Measurements from ENCODE around the gene BCKDHA.

Gene BCKDHA

GRCh38 chr19:41397086-41398049 is at the start of gene BCKDHA, which contains the start of gene EXOSC5:
Gene BCKDHA (plus strand): TSS chr19:41397818. CDS start chr19:41397828, 10 bp downstream.
Gene EXOSC5 (minus strand): TSS chr19:41397359. CDS start chr19:41397328, 31 bp downstream.
- peak within 1 kb of the TSS; percentile 96 for H3K4me3 Mint-ChIP-seq
- peaks cover 7% of the 10 kb centered on the region for H3K36me3 Mint-ChIP-seq (ENCODE audit: low read depth)
- H3K4me1 Mint-ChIP-seq: peaks cover 43% of the 10 kb centered on the region
- H3K27ac Mint-ChIP-seq: peak within 1 kb of the TSS; percentile 100
- H3K27me3 Mint-ChIP-seq: peaks cover 2% of the 10 kb centered on the region
- ATAC-seq (peak; percentile 98), DNase-seq (peak; percentile 98)
- no peaks in the 10 kb centered on the region for H3K9me3 Mint-ChIP-seq

GRCh38 chr19:41350735-41351338 is 46.8 kb upstream of the BCKDHA start:
- Mint-ChIP-seq H3K27ac (peak overlapping the region; percentile 95), H3K9me3 (no peaks in the 10 kb centered on the region), H3K27me3 (no peaks in the 10 kb centered on the region), H3K4me1 (peaks cover 50% of the 10 kb centered on the region), H3K36me3 (ENCODE audit: low read depth) (peaks cover 47% of the 10 kb centered on the region), H3K4me3 (peak overlapping the region; percentile 93)
- no peak for ATAC-seq
- DNase-seq: no peak

DNA sequence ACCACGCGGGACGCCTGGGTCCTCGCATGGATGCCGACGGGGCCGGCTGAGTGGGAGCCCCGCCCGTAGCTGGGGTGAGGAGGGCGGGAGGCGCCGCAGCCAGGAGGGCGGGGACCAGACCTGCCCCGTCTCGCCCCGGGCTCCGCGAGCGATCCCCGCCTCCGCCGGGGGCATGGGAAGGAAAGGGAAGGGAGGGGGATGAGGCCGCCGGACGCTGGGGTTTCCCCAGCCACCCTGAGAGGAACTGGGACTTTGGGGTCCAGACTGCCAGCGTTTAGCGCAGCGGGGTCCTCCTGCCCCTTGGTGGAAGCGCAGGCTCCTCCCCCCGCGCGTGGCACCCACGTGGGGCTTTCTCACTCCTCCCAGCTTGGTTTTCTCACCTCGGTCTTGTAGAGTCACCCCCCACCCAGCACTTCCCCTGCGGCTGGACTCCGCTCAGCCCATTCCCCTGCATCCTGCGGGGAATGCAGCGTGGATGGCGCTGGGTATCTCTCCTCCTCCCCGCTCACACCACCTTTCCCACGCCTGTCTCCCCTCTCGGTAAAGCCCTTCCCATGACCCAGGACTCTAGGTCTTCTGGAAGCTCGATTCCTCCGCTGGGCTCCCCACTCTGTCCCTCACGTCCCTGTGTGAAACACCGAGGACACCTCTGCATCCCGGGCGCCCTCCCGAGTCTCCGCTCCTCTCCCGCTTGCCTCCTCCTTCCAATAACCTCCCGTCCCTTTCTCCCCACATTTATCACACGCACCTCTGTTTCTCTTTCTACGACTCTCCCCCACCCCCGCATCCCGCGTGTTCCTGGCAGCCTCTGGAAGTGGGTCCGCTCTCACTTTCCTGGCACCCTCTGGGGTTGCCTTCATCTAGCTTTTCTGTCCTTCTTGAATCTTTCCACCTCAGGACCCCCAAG is 46.0 kb upstream of the BCKDHA start:
- DNase-seq (peak; percentile 83), ATAC-seq (peak; percentile 51)
- Mint-ChIP-seq H3K4me1 (peaks cover 55% of the 10 kb centered on the region), H3K36me3 (ENCODE audit: low read depth) (peaks cover 45% of the 10 kb centered on the region), H3K27ac (peak overlapping the region; percentile 95), H3K27me3 (no peaks in the 10 kb centered on the region), H3K4me3 (peak overlapping the region; percentile 93), H3K9me3 (no peaks in the 10 kb centered on the region)

GRCh38 chr19:41352279-41352608 is 45.4 kb upstream of the BCKDHA start:
- no peak for DNase-seq
- Mint-ChIP-seq H3K36me3 (ENCODE audit: low read depth) (peaks cover 44% of the 10 kb centered on the region), H3K4me3 (peak overlapping the region; percentile 93), H3K9me3 (no peaks in the 10 kb centered on the region), H3K27me3 (no peaks in the 10 kb centered on the region), H3K27ac (peak overlapping the region; percentile 95), H3K4me1 (peaks cover 61% of the 10 kb centered on the region)
- ATAC-seq: no peak

- ATAC-seq (peak; percentile 16), DNase-seq (peak; percentile 87)
- Mint-ChIP-seq H3K4me1 (peaks cover 66% of the 10 kb centered on the region), H3K27me3 (no peaks in the 10 kb centered on the region), H3K4me3 (peak overlapping the region; percentile 93), H3K9me3 (no peaks in the 10 kb centered on the region), H3K27ac (peak overlapping the region; percentile 95), H3K36me3 (ENCODE audit: low read depth) (peaks cover 44% of the 10 kb centered on the region)
These were observed 44.8 kb upstream of the BCKDHA start for GRCh38 chr19:41352609-41353465.

- Mint-ChIP-seq H3K36me3 (ENCODE audit: low read depth) (peaks cover 39% of the 10 kb centered on the region), H3K27ac (peak within 1 kb of the TSS; percentile 95), H3K27me3 (no peaks in the 10 kb centered on the region), H3K9me3 (no peaks in the 10 kb centered on the region), H3K4me3 (peak within 1 kb of the TSS; percentile 93), H3K4me1 (peaks cover 69% of the 10 kb centered on the region)
- ATAC-seq: peak; percentile 61
- DNase-seq: peak; percentile 94
These were observed 43.9 kb upstream of the BCKDHA start, which contains the start of gene TGFB1 for GRCh38 chr19:41353466-41354342. Gene TGFB1 (minus strand): TSS chr19:41353922. CDS start chr19:41353044, 878 bp downstream.

DNA sequence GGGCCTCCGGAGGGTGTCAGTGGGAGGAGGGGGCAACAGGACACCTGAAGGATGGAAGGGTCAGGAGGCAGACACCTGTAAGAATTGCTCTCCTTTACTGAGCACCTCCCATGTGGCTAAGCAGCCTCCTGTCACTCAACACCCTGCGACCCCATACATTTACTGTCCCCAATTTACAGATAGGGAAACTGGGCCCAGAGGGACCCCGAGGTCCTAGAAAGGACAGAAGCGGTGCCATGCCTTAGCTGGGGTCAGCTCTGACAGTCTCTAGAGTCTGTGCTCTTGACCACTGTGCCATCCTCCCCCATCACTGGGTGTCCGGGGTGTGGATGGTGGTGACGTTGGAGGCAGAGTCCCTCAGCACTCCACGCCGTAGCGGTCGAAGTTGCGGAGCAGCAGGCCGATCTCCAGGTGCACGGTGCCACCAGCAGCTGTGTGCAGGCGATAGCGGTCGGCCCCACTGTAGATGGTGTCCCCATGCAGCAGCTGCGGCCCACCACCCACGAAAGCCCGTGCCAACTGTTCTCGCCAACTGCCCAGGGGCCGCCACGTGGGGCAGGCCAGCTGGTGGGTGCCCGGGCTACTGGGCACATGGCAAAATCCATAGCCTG is 43.2 kb upstream of the BCKDHA start:
- ATAC-seq (no peak), DNase-seq (no peak)
- peaks cover 32% of the 10 kb centered on the region for H3K36me3 Mint-ChIP-seq (ENCODE audit: low read depth)
- H3K27ac Mint-ChIP-seq: peak overlapping the region; percentile 95
- H3K9me3 Mint-ChIP-seq: no peaks in the 10 kb centered on the region
- H3K4me3 Mint-ChIP-seq: peak overlapping the region; percentile 86
- no peaks in the 10 kb centered on the region for H3K27me3 Mint-ChIP-seq
- H3K4me1 Mint-ChIP-seq: peaks cover 61% of the 10 kb centered on the region

- peak overlapping the region; percentile 69 for H3K4me3 Mint-ChIP-seq
- ATAC-seq (no peak), DNase-seq (no peak)
- peaks cover 60% of the 10 kb centered on the region for H3K4me1 Mint-ChIP-seq
- no peaks in the 10 kb centered on the region for H3K27me3 Mint-ChIP-seq
- peaks cover 26% of the 10 kb centered on the region for H3K36me3 Mint-ChIP-seq (ENCODE audit: low read depth)
- peak overlapping the region; percentile 94 for H3K27ac Mint-ChIP-seq
- no peaks in the 10 kb centered on the region for H3K9me3 Mint-ChIP-seq
These were observed 42.6 kb upstream of the BCKDHA start for GRCh38 chr19:41355035-41355434.

DNA sequence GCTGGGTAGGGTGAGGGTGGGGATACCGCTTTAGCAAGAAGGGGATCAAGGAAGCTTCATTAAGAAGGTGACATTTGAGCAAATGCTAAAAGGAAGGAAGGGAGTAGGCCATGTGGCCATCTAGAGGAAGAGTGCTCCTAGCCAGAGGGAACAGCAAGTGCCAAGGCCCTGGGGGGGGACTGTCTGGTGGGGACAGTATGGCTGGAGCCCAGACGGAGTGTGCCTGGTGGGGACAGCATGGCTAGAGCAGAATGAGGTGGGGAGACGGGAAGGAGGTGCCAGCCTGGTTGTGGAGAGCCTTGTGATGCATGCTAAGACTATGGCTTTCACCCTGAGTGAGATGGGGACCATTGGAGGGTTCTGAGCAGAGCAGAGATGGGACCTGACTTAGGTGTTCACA is 41.8 kb upstream of the BCKDHA start:
- no peak for ATAC-seq
- Mint-ChIP-seq H3K4me1 (peaks cover 56% of the 10 kb centered on the region), H3K27me3 (no peaks in the 10 kb centered on the region), H3K36me3 (ENCODE audit: low read depth) (peaks cover 24% of the 10 kb centered on the region), H3K9me3 (no peaks in the 10 kb centered on the region), H3K4me3 (peak overlapping the region; percentile 69), H3K27ac (peak overlapping the region; percentile 94)
- DNase-seq: peak; percentile 31

- H3K9me3 Mint-ChIP-seq: no peaks in the 10 kb centered on the region
- peaks cover 49% of the 10 kb centered on the region for H3K4me1 Mint-ChIP-seq
- no peaks in the 10 kb centered on the region for H3K27me3 Mint-ChIP-seq
- peak overlapping the region; percentile 69 for H3K4me3 Mint-ChIP-seq
- DNase-seq: no peak
- ATAC-seq: no peak
- H3K27ac Mint-ChIP-seq: peak overlapping the region; percentile 94
- peaks cover 14% of the 10 kb centered on the region for H3K36me3 Mint-ChIP-seq (ENCODE audit: low read depth)
These were observed 40.5 kb upstream of the BCKDHA start for GRCh38 chr19:41356984-41357739.

GRCh38 chr19:41357746-41358145 is 39.9 kb upstream of the BCKDHA start:
- Mint-ChIP-seq H3K36me3 (ENCODE audit: low read depth) (peaks cover 11% of the 10 kb centered on the region), H3K9me3 (no peaks in the 10 kb centered on the region), H3K27ac (peak overlapping the region; percentile 46), H3K4me1 (peaks cover 53% of the 10 kb centered on the region), H3K4me3 (peak overlapping the region; percentile 42), H3K27me3 (no peaks in the 10 kb centered on the region)
- ATAC-seq (no peak), DNase-seq (no peak)

DNA sequence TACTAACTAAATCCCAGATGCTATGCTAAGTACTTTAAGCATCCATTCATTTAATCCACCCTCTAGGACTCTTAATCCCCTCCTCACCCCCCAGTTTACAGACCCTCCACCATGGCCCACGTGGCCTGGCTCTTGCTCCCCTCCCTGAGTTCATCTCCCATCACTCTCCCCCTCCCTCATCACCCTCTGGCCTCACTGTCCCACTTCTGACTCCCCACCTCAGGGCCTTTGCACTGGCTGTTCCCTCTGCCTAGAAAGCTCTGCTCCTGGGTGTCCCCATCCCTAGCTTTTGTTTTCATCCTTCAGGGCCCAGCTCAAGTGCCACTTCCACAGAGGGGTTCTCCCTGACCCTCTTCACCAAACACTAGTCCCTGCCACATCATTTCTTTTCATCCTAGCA is 37.9 kb upstream of the BCKDHA start:
- DNase-seq (no peak), ATAC-seq (no peak)
- Mint-ChIP-seq H3K27me3 (no peaks in the 10 kb centered on the region), H3K4me1 (peaks cover 63% of the 10 kb centered on the region), H3K36me3 (ENCODE audit: low read depth) (peaks cover 7% of the 10 kb centered on the region), H3K4me3 (no peak overlapping the region), H3K9me3 (no peaks in the 10 kb centered on the region), H3K27ac (no peak overlapping the region)

All from activated naive CD8-positive, alpha-beta T cell treated with anti-CD3 and anti-CD28 coated beads, Interleukin-2, amount 50 U/mL, for 24 hours (primary cell).